NCI-H187 treated with DMSO at 0.1 percent for 48 hours (cell line): ENCODE measurements around the gene UBASH3B.

Source experiments
- DNase-seq: peaks from one replicate; lab custom pipeline; 2025; lab: John Stamatoyannopoulos, UW

Gene UBASH3B

GRCh38 chr11:122679466-122679865, 23.9 kb downstream of the UBASH3B start:
- DNase-seq: no peak

GRCh38 chr11:122681070-122681469, 25.5 kb downstream of the UBASH3B start:
- DNase-seq: no peak

- DNase-seq: no peak
Observed at GRCh38 chr11:122681735-122682134, 26.2 kb downstream of the UBASH3B start.

- no peak for DNase-seq
Observed at GRCh38 chr11:122682464-122682863, 26.9 kb downstream of the UBASH3B start.

GRCh38 chr11:122685041-122685440, 29.5 kb downstream of the UBASH3B start:
- DNase-seq: no peak

GRCh38 chr11:122686111-122686510, 30.6 kb downstream of the UBASH3B start:
- no peak for DNase-seq

GRCh38 chr11:122690384-122690783, 34.9 kb downstream of the UBASH3B start:
- no peak for DNase-seq

- no peak for DNase-seq
Observed at GRCh38 chr11:122690801-122691548, 35.5 kb downstream of the UBASH3B start.

- no peak for DNase-seq
Observed at GRCh38 chr11:122691549-122692150, 36.1 kb downstream of the UBASH3B start.

- DNase-seq: no peak
Observed at GRCh38 chr11:122692444-122692843, 36.9 kb downstream of the UBASH3B start.

GRCh38 chr11:122695076-122695615, 39.6 kb downstream of the UBASH3B start:
- no peak for DNase-seq

GRCh38 chr11:122696662-122697061, 41.1 kb downstream of the UBASH3B start:
- DNase-seq: no peak

- no peak for DNase-seq
Observed at GRCh38 chr11:122697636-122698167, 42.2 kb downstream of the UBASH3B start.

- DNase-seq: no peak
Observed at GRCh38 chr11:122698392-122698791, 42.9 kb downstream of the UBASH3B start.

- no peak for DNase-seq
Observed at GRCh38 chr11:122700666-122701065, 45.1 kb downstream of the UBASH3B start.

GRCh38 chr11:122701143-122701542, 45.6 kb downstream of the UBASH3B start:
- no peak for DNase-seq

- no peak for DNase-seq
Observed at GRCh38 chr11:122703541-122704272, 48.2 kb downstream of the UBASH3B start.

GRCh38 chr11:122705396-122705795, 49.9 kb downstream of the UBASH3B start:
- no peak for DNase-seq

- DNase-seq: no peak
Observed at GRCh38 chr11:122706291-122707088, 51.0 kb downstream of the UBASH3B start.

- no peak for DNase-seq
Observed at GRCh38 chr11:122707111-122707510, 51.6 kb downstream of the UBASH3B start.

- DNase-seq: no peak
Observed at GRCh38 chr11:122707901-122708300, 52.4 kb downstream of the UBASH3B start.
